Measurements from ENCODE around the gene AGGF1.
"Not testable (repeated sequence)": the region's sequence is repeated elsewhere in the genome, so short reads cannot be mapped to it uniquely, and the experiment has no call there.

AGGF1 gene

GRCh38 chr5:77087484-77088261 lies 57.5 kb downstream of the AGGF1 start:
- peak; percentile 26 for DNase-seq (ENCODE audit: low read depth)

DNA sequence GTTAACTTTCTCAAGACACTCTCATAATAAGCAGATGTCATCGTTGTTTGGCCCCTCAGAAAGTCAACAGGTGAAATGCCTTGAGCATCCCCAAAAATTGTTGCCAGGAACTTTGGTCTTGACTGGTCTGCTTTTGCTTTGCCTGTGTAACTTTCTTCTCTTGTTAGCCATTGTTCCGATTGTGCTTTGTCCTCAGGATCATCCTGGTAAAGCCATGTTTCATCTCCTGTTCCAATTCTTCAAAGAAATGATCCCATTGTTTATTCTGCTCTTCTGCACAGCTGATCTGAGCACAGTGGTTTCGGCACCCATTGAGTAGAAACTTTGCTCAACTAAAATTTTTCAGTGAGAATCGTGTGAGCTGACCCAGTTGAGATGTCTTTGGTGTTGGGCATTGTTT lies 65.0 kb downstream of the AGGF1 start:
- no peak for DNase-seq (ENCODE audit: low read depth)

DNA sequence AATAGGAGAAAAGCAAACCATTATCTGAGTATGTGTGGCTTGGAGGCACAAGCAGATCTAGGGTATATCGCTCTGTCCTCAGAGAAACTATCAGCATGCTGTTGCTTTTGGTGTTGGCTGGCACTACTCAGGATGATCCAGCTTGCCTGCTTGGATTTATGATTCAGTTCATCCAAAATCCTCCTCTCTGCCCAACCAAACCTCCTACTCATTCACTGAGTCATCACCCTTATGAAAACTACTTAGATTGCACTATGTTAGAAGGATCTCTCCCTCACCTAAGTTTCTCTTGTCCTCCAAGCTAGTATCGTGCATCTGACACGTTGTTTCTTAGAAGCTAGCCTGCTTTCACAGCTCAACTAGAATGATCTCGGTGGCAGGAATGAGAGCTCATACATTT lies 71.1 kb downstream of the AGGF1 start:
- peak; percentile 84 for DNase-seq (ENCODE audit: low read depth)

DNA sequence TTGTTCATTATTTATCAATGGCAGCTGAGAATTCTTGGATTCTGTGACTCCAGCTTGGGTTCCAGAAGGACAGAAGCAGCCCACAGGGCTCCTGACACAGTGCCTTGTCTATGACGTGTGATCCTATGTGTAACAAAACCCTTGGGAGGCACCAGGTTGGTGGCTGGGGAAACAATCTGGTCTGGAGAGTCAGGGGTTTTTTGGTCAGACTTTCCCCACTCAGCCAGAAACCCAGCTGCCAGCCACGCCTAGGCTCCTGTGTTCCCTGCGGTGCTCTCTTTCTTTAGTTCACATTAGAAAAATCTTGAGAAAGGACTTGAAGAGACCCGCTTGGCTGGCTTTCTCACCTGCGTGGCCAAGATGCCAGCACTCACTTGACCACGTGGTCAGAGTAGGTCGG lies 72.3 kb downstream of the AGGF1 start:
- DNase-seq (ENCODE audit: low read depth), result no peak

DNA sequence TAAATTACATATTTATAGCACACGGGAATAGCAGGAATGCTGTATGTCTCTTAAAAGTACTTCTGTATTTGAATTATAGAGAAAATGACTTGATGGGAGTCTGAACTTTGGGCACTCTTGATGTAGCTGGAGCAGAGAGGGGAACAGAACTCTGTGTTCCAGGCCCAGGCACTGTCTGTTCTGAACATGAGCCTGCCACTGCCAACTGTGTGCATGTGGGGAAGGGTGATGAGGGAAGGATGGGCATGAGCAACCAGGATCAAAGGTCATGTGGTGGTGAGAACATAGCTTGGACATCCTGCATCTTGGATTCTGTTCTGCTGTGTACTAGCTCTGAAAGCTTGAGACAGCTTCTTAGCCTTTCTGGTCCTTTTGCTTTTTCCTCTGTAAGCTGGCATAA lies 73.3 kb downstream of the AGGF1 start:
- DNase-seq (ENCODE audit: low read depth), result no peak

DNA sequence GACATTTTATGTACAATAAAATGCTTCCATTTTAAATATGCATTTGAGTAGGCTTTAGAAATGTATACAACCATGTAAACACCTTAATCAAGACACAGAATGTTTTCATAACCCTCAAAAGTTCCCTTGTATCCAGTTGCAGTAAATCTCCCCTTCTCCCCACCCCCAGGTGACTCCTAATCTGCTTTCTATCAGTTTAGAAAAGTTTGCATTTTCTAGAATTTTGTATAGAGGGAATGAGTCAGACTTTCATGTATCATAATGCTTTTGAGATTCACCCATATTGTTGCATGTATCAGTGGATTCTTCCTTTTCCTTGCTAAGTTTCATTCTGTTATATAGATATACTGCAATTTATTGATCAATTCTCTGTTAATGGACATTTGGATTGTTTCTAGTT lies 74.6 kb downstream of the AGGF1 start:
- DNase-seq (ENCODE audit: low read depth), result no peak

DNA sequence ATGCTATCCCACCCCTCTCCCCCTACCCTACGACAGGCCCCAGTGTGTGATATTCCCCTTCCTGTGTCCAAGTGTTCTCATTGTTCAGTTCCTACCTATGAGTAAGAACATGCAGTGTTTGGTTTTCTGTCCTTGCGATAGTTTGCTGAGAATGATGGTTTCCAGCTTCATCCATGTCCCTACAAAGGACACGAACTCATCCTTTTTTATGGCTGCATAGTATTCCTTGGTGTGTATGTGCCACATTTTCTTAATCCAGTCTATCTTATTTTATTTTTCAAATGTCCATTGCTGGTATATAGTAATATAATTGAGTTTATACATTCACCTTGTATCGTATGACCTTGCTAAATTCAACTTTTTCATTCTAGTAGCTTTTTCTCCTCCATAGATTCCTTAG lies 76.8 kb downstream of the AGGF1 start:
- not testable (repeated sequence) for DNase-seq (ENCODE audit: low read depth)

Data from amniotic epithelial cell (primary cell).